ENCODE results near the gene TMEM45A. TPM values are rescaled to one million over a fixed set of nuclear protein-coding genes. Genes with fewer than 3 reads are reported as not detected.

The TMEM45A gene
- total and polyA plus RNA-seq, 2 donors (not counting 3 experiments of a cell fraction or from before 2014, with no cell fraction given): 5.6 to 8.6 TPM

GRCh38 chr3:100577382-100578008 lies 85.1 kb downstream of the TMEM45A start:
- Histone ChIP-seq H4K20me1 (replicated peaks; ENCODE audit: control insufficient read depth, extremely low read depth, insufficient read depth, low read length) (no peaks in the 10 kb centered on the region), H3K9me1 (replicated peaks; ENCODE audit: control insufficient read depth, extremely low read depth, insufficient read depth, low read length) (no peaks in the 10 kb centered on the region), H2AFZ (ENCODE audit: low read depth, low read length) (no peak overlapping the region), H3K9me3 (replicated peaks; ENCODE audit: control insufficient read depth, insufficient read depth, low read length) (no peaks in the 10 kb centered on the region), H3K27me3 (ENCODE audit: control insufficient read depth in 2 of 2, insufficient read depth in 2 of 2, low read length in 2 of 2) (no peaks in the 10 kb centered on the region), H3K9ac (replicated peaks; ENCODE audit: extremely low read depth, insufficient read depth, low read length) (no peak overlapping the region), H3K27ac (ENCODE audit: insufficient read depth, low read depth, low read length) (no peak overlapping the region), H3K4me3 (replicated peaks in 1 of 3; ENCODE audit: insufficient read depth in 1 of 3, low read depth in 1 of 3, low read length in 3 of 3) (no peak overlapping the region), H3K79me2 (ENCODE audit: control insufficient read depth, insufficient read depth, low read length) (no peaks in the 10 kb centered on the region), H3K4me1 (ENCODE audit: control insufficient read depth, extremely low read depth, insufficient read depth, low read length) (no peaks in the 10 kb centered on the region), H3K36me3 (ENCODE audit: control insufficient read depth in 2 of 2, extremely low read depth in 1 of 2, insufficient read depth in 2 of 2, low read length in 2 of 2) (no peaks in the 10 kb centered on the region), H3K4me2 (ENCODE audit: insufficient read depth, low read length) (no peak overlapping the region)
- intact Hi-C loops (cut with micrococcal nuclease) (no loop called here), dilution Hi-C loops (cut with MboI; ENCODE audit: extremely low pct_ligation_motif_present, low sequenced_read_pairs) (no loop called here)
- BruUV-seq (replicated peaks): no TSS peak
- no peak for TF ChIP-seq MYC (IDR thresholded peaks at IDR 0.05; ENCODE audit: low read depth, low read length)
- no peak for TF ChIP-seq EZH2 (IDR thresholded peaks at IDR 0.05; ENCODE audit: borderline replicate concordance, low read depth, low read length, severe bottlenecking)
- no peak for TF ChIP-seq POLR2A (IDR thresholded peaks at IDR 0.05; ENCODE audit: low read depth, low read length)
- TF ChIP-seq MAX (IDR thresholded peaks at IDR 0.05; ENCODE audit: insufficient read depth, insufficient read length): no peak
- no peak for TF ChIP-seq JUN (IDR thresholded peaks at IDR 0.05; ENCODE audit: borderline replicate concordance, insufficient read depth, insufficient read length, low read depth)
- TF ChIP-seq GATA2 (IDR thresholded peaks at IDR 0.05; ENCODE audit: insufficient read depth, insufficient read length, low read depth, low read length): no peak
- TF ChIP-seq FOS (IDR thresholded peaks at IDR 0.05; ENCODE audit: borderline replicate concordance, insufficient read depth, low read length): no peak
- TF ChIP-seq, protein P1, sequence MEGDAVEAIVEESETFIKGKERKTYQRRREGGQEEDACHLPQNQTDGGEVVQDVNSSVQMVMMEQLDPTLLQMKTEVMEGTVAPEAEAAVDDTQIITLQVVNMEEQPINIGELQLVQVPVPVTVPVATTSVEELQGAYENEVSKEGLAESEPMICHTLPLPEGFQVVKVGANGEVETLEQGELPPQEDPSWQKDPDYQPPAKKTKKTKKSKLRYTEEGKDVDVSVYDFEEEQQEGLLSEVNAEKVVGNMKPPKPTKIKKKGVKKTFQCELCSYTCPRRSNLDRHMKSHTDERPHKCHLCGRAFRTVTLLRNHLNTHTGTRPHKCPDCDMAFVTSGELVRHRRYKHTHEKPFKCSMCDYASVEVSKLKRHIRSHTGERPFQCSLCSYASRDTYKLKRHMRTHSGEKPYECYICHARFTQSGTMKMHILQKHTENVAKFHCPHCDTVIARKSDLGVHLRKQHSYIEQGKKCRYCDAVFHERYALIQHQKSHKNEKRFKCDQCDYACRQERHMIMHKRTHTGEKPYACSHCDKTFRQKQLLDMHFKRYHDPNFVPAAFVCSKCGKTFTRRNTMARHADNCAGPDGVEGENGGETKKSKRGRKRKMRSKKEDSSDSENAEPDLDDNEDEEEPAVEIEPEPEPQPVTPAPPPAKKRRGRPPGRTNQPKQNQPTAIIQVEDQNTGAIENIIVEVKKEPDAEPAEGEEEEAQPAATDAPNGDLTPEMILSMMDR (IDR thresholded peaks at IDR 0.05; ENCODE audit: extremely low read depth in 1 of 2, insufficient read depth in 1 of 2, low read depth in 1 of 2, low read length in 2 of 2): no peak
- TF ChIP-seq POLR2AphosphoS5 (IDR thresholded peaks at IDR 0.05; ENCODE audit: insufficient read depth, low read depth, low read length): no peak
- DNase-seq (ENCODE audit: low read depth, low spot score) (no peak), FAIRE-seq (no peak)
- POLR2A ChIA-PET: no interaction called here
- CTCF ChIA-PET: interaction anchor here (1.4 to 4.9 kb wide), 4 partner anchors 9 to 114 kb away, joined by 3 to 26 read pairs (median 14); no protein-coding TSS in a partner anchor
